Mononuclear cell (primary cell): ENCODE results near the gene DOCK7. TPM values are rescaled to one million over a fixed set of nuclear protein-coding genes. Genes with fewer than 3 reads are reported as not detected.
"Not testable (repeated sequence)": the region's sequence is repeated elsewhere in the genome, so short reads cannot be mapped to it uniquely, and the experiment has no call there.

Source experiments
- H3K27me3 ChIP-seq: 2 replicates; pipeline ENCODE4 v1.6.0; 2011; ENCODE audit warnings: low read length, control low read depth; ENCODE audit not compliant: insufficient read depth
- H3K4me1 ChIP-seq: 2 replicates; pipeline ENCODE4 v1.5.1; 2011; ENCODE audit warnings: mild to moderate bottlenecking, low read length, control low read depth; ENCODE audit not compliant: insufficient read depth
- H3K4me3 ChIP-seq: 2 replicates; pipeline ENCODE4 v1.5.1; 2011; ENCODE audit warnings: mild to moderate bottlenecking, low read length, moderate library complexity
- H3K9me3 ChIP-seq: 2 replicates; pipeline ENCODE4 v1.5.1; 2011; ENCODE audit warnings: low read depth, mild to moderate bottlenecking, control low read depth, low read length
- total RNA-seq: library from RNA; depleted of rRNA; stranded (reverse); fragments of >200 nt; gene quantifications from one replicate; pipeline ENCODE4 v1.2.3, GENCODE V29; 2012

The DOCK7 gene
- total RNA-seq, 1 donor, result 15.5 TPM

GRCh38 chr1:62677822-62678221 is 10.4 kb downstream of the DOCK7 start:
- not testable (repeated sequence) for H3K9me3 ChIP-seq, H3K4me3 ChIP-seq, H3K27me3 ChIP-seq, H3K4me1 ChIP-seq

- H3K27me3 ChIP-seq, result no peaks in the 10 kb centered on the region
- H3K9me3 ChIP-seq, result no peaks in the 10 kb centered on the region
- no peaks in the 10 kb centered on the region for H3K4me1 ChIP-seq
- no peak overlapping the region for H3K4me3 ChIP-seq
Observed at GRCh38 chr1:62676611-62677356, 11.4 kb downstream of the DOCK7 start.

GRCh38 chr1:62673629-62674028 is 14.6 kb downstream of the DOCK7 start:
- no peaks in the 10 kb centered on the region for H3K9me3 ChIP-seq
- no peaks in the 10 kb centered on the region for H3K4me1 ChIP-seq
- H3K4me3 ChIP-seq, result no peak overlapping the region
- no peaks in the 10 kb centered on the region for H3K27me3 ChIP-seq

- no peak overlapping the region for H3K4me3 ChIP-seq
- no peaks in the 10 kb centered on the region for H3K4me1 ChIP-seq
- H3K9me3 ChIP-seq, result no peaks in the 10 kb centered on the region
- no peaks in the 10 kb centered on the region for H3K27me3 ChIP-seq
Observed at GRCh38 chr1:62672029-62672428, 16.2 kb downstream of the DOCK7 start.

DNA sequence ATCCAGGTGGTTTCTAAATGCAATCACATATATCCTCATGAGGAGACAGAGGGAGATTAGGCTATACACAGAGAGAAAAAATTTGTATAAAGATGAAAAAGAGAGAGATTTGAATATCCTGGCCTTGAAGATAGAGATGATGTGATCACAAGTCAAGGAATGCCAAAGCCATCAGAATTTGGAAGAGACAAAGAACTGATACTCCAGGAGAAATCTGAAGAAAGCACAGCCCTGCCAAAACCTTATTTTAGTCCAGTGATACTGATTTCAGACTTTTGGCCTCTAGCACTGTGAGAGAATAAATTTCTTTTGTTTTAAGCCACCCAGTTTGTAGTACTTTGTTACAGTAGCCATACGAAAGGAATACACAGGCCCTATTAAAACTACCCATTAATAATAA is 33.4 kb downstream of the DOCK7 start:
- Histone ChIP-seq H3K27me3 (no peaks in the 10 kb centered on the region), H3K4me1 (no peaks in the 10 kb centered on the region), H3K9me3 (no peaks in the 10 kb centered on the region), H3K4me3 (no peak overlapping the region)

- Histone ChIP-seq H3K9me3 (no peaks in the 10 kb centered on the region), H3K4me1 (no peaks in the 10 kb centered on the region), H3K27me3 (no peaks in the 10 kb centered on the region), H3K4me3 (no peak overlapping the region)
Observed at GRCh38 chr1:62652387-62652786, 35.8 kb downstream of the DOCK7 start.

- Histone ChIP-seq H3K9me3 (no peaks in the 10 kb centered on the region), H3K27me3 (no peaks in the 10 kb centered on the region), H3K4me3 (no peak overlapping the region), H3K4me1 (no peaks in the 10 kb centered on the region)
Observed at GRCh38 chr1:62643283-62643682, 44.9 kb downstream of the DOCK7 start.

DNA sequence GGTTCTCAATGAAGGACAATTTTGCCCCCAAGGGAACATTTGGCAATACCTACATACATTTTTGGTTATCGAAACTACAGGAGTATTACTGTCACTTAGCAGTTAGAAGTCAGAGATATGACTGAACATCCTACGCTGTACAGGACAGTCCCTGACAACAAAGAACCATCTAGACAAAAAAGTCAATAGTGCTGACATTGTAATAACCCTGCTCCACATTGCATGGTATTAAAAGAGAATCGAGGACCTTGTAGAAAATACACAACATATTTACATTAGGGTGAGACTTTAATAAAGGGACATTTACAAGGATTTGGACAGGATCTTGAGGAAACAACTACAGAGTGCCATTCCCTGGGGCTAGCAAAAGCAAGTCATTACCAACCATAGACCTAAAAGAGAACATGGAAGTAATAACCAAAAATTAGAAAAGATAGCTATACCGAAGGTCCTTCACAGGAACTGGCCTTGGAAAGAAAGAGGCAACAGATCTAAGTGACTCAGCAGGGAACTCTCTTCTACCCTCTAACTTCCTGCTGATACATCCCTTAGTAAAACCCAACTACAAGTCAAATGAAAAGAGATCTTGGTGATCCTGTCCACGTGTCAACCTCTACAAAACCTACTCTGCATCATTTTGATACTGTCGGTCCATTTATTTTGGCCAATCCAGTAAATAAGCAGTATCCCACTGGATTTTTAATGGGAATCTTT is 50.6 kb downstream of the DOCK7 start:
- no peaks in the 10 kb centered on the region for H3K27me3 ChIP-seq
- H3K4me3 ChIP-seq, result no peak overlapping the region
- no peaks in the 10 kb centered on the region for H3K4me1 ChIP-seq
- no peaks in the 10 kb centered on the region for H3K9me3 ChIP-seq

- H3K9me3 ChIP-seq, result no peaks in the 10 kb centered on the region
- no peak overlapping the region for H3K4me3 ChIP-seq
- no peaks in the 10 kb centered on the region for H3K27me3 ChIP-seq
- H3K4me1 ChIP-seq, result no peaks in the 10 kb centered on the region
Observed at GRCh38 chr1:62628506-62628905, 59.7 kb downstream of the DOCK7 start.

DNA sequence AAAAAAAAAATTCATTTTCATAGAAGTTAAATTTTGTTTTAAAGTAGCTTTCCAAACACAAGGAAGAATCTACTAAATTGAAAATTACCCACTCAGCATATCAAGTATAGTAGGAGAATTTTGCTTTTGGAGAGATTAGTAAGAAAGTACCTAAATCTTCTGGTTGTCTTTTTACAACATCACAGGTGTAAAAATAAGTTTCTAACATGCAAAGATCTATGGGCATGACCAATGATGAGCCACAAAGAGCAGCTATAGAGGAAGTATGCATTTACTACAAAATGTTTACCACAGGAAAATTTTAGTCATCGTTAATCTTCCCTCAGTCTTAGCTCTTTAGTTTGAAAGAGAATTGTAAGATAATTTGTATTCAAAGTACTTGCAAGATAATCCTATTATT is 62.8 kb downstream of the DOCK7 start:
- Histone ChIP-seq H3K27me3 (no peaks in the 10 kb centered on the region), H3K4me1 (no peaks in the 10 kb centered on the region), H3K9me3 (no peaks in the 10 kb centered on the region), H3K4me3 (no peak overlapping the region)

DNA sequence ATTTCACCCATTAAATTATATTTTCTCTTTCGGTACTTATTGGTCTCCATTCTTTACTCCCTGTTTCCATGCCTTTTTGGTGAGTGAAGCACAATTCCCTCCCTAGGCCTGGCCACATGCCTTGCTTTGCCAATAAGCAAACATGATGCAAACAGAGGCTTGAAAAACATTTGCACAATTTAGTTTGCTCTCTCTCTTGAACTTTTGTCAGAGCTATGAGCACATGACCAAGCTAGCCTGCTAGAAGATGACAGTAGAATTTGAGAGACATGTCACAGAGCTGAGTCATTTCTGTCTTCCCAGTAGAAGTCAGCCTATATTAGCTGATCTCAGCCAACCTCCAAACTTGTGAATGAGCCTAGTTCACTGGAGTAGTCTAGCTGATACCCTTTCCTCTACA is 66.3 kb downstream of the DOCK7 start:
- Histone ChIP-seq H3K27me3 (no peaks in the 10 kb centered on the region), H3K9me3 (no peaks in the 10 kb centered on the region), H3K4me1 (no peaks in the 10 kb centered on the region), H3K4me3 (no peak overlapping the region)

GRCh38 chr1:62613890-62614289 is 74.3 kb downstream of the DOCK7 start:
- no peaks in the 10 kb centered on the region for H3K4me1 ChIP-seq
- H3K9me3 ChIP-seq, result no peaks in the 10 kb centered on the region
- no peak overlapping the region for H3K4me3 ChIP-seq
- no peaks in the 10 kb centered on the region for H3K27me3 ChIP-seq

GRCh38 chr1:62613325-62613727 is 74.9 kb downstream of the DOCK7 start:
- Histone ChIP-seq H3K27me3 (no peaks in the 10 kb centered on the region), H3K9me3 (no peaks in the 10 kb centered on the region), H3K4me1 (no peaks in the 10 kb centered on the region), H3K4me3 (no peak overlapping the region)

DNA sequence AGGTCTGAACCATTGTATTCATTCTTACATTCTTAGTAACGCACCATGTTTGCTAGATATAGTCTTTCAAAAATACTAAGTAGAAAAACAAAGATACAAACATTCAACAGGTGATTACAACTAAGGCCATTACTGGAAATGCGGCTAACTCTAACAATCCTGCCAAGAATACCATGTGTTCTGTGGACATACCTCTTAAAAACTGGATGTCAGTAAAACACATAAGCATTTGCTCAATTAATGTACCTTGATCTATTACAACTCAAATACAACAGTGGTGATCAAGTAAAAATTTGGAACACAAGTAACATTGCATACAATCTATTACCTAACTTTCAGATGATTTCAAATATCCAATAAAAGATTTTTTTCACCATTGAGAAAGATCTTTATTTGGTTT is 75.4 kb downstream of the DOCK7 start:
- no peaks in the 10 kb centered on the region for H3K27me3 ChIP-seq
- no peaks in the 10 kb centered on the region for H3K4me1 ChIP-seq
- no peaks in the 10 kb centered on the region for H3K9me3 ChIP-seq
- H3K4me3 ChIP-seq, result no peak overlapping the region

- H3K4me3 ChIP-seq, H3K27me3 ChIP-seq, H3K9me3 ChIP-seq, H3K4me1 ChIP-seq: not testable (repeated sequence)
Observed at GRCh38 chr1:62610588-62610987, 77.6 kb downstream of the DOCK7 start.

GRCh38 chr1:62608905-62609304 is 79.3 kb downstream of the DOCK7 start:
- no peak overlapping the region for H3K4me3 ChIP-seq
- H3K27me3 ChIP-seq, result no peaks in the 10 kb centered on the region
- H3K9me3 ChIP-seq, result no peaks in the 10 kb centered on the region
- H3K4me1 ChIP-seq, result no peaks in the 10 kb centered on the region
